Adrenal gland (tissue), 12 donors: ENCODE measurements around the gene TRIP10. TPM values are rescaled to one million over a fixed set of nuclear protein-coding genes. Genes with fewer than 3 reads are reported as not detected.
A peak's percentile ranks its signal among the peaks of the same experiment; 100 is the strongest.

Experiments
- DNase-seq, 7 donors: peaks; one replicate each; pipeline ENCODE4 v3.0.0-alpha.2; 2019 to 2020
- H3K27ac ChIP-seq, 5 donors: fragments of 200-600 bp; sonication (generic) in 4 of 5; 1 replicate in 3 of 5; 2 replicates in 2 of 5; pipeline versions ENCODE4 v1.5.1 to v1.8.0; 2016 to 2020; ENCODE audit warnings: mild to moderate bottlenecking in 1 of 5
- H3K27me3 ChIP-seq: fragments of 200-600 bp; 2 replicates; pipeline ENCODE4 v1.8.0; 2021
- H3K36me3 ChIP-seq, 2 donors: fragments of 200-600 bp; replicated peaks in 1 of 2; 1 replicate in 1 of 2; 2 replicates in 1 of 2; pipeline versions ENCODE4 v1.5.1 to v1.8.0; 2018 to 2022
- H3K4me1 ChIP-seq, 2 donors: fragments of 200-600 bp; replicated peaks in 1 of 2; 1 replicate in 1 of 2; 2 replicates in 1 of 2; pipeline versions ENCODE4 v1.5.1 to v1.8.0; 2018 to 2021
- H3K4me3 ChIP-seq, 4 donors: fragments of 200-600 bp; sonication (generic) in 3 of 4; one replicate each; pipeline ENCODE4 v1.5.1; 2016 to 2018
- H3K9me3 ChIP-seq, 3 donors: fragments of 200-600 bp; sonication (generic) in 1 of 3; replicated peaks in 1 of 3; 1 replicate in 2 of 3; 2 replicates in 1 of 3; pipeline versions ENCODE4 v1.5.1 to v1.8.0; 2016 to 2021
- CTCF ChIP-seq, 6 experiments: fragments of 450-650 bp in 4 of 6; fragments of 200-600 bp in 2 of 6; sonication (generic) in 1 of 6; IDR thresholded peaks; 1 replicate in 5 of 6; 2 replicates in 1 of 6; pipeline versions ENCODE4 v1.5.1 to v1.8.0; 2016 to 2021; ENCODE audit warnings: antibody characterized with exemption in 6 of 6, mild to moderate bottlenecking in 2 of 6, moderate library complexity in 1 of 6
- POLR2A ChIP-seq, 2 donors: fragments of 450-650 bp; IDR thresholded peaks; one replicate each; pipeline ENCODE4 v1.6.1; 2017; ENCODE audit warnings: antibody characterized with exemption in 2 of 2, mild to moderate bottlenecking in 2 of 2, moderate library complexity in 1 of 2
- WGBS, 4 donors: extraction: QIAGEN DNeasy Blood & Tissue Kit in 2 of 4; methylation state at CpG; one replicate each; pipeline versions ENCODE4 v1.1.5 to v1.1.7; 2013 to 2017; 5-methylcytosine and 5-hydroxymethylcytosine counted together
- intact Hi-C, 2 donors: fragments of 100-400 bp; cut with DNase I; formaldehyde crosslinking; loops; one replicate each; pipeline versions ENCODE4 v1.14.1 to v1.15.0; 2022 to 2023
- polyA plus RNA-seq, 3 donors: library from polyadenylated mRNA; stranded (reverse); fragments of 200-250 nt in 2 of 3; fragments of 350-450 nt in 1 of 3; fragmentation: Illumina TruSeq in 1 of 3; extraction: RNeasy Lipid Tissue Mini Kit (QIAGEN cat#74804) in 1 of 3; gene quantifications; one replicate each; pipeline ENCODE4 v1.2.3, GENCODE V29; 2013 to 2014
- total RNA-seq, 9 donors: library from RNA; depleted of rRNA in 4 of 9; stranded (reverse); fragments of >200 nt in 4 of 9; fragments of 120-200 nt in 1 of 9; fragmentation: NEBNext Ultra II Directional in 1 of 9; extraction: Animal tissue kit (Norgen Biotek cat#: 25700) in 1 of 9; gene quantifications; one replicate each; pipeline versions ENCODE4 v1.1.0 to v1.2.4, GENCODE V29; 2013 to 2023
- donor health status: healthy with polysubstance abuse.
- donor health status: Bipolar disorder and iron deficiency.
- donor health status: DM: yes; HTN: yes; CAD: no.
- donor health status: DM: no; HTN: no; CAD: no.
- donor health status: DM: no; HTN: no; CAD: no.
- donor health status: DM: yes; HTN: yes; CAD: no.

The TRIP10 gene
- total and polyA plus RNA-seq, 12 donors = 22.5 to 425 (median 74.8) TPM

- Histone ChIP-seq H3K27ac (peak overlapping the region in 1 of 5 donors; percentile 27), H3K36me3 (peaks cover 0 to 57% of the 10 kb centered on the region in 2 donors), H3K4me1 (peaks cover 10 to 14% of the 10 kb centered on the region in 2 donors), H3K4me3 (no peak overlapping the region), H3K9me3 (no peaks in the 10 kb centered on the region), H3K27me3 (no peaks in the 10 kb centered on the region)
- intact Hi-C loops = loop anchor here in 1 of 2 donors (10.0 kb wide), 1 partner anchor 105 kb away; no protein-coding TSS in a partner anchor
- DNase-seq = peak in 1 of 7 donors; percentile 20
- 80 to 93% (median 81%) methylated on average over 1 to 20 of the region's 20 CpGs for WGBS, 4 donors
- TF ChIP-seq CTCF (IDR thresholded peaks at IDR 0.05) (no peak), POLR2A (IDR thresholded peaks at IDR 0.05) (no peak)
These were observed 10.6 kb downstream of the TRIP10 start for GRCh38 chr19:6750062-6750461.

DNA sequence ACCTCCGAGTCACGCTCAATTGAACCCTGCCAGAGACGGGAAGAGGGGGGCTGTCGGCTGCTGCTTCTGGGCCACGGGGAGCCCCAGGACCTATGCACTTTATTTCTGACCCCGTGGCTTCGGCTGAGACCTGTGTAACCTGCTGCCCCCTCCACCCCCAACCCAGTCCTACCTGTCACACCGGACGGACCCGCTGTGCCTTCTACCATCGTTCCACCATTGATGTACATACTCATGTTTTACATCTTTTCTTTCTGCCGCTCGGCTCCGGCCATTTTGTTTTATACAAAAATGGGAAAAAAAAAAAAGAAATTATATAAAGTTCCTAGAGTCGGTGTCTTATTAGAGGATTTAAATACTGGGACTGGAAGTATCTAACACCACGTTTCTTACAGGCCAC, 11.7 kb downstream of the TRIP10 start:
- Histone ChIP-seq H3K27me3 (no peaks in the 10 kb centered on the region), H3K9me3 (no peaks in the 10 kb centered on the region), H3K4me3 (no peak overlapping the region), H3K36me3 (peaks cover 0 to 55% of the 10 kb centered on the region in 2 donors), H3K4me1 (peaks cover 6 to 9% of the 10 kb centered on the region in 2 donors), H3K27ac (no peak overlapping the region)
- intact Hi-C loops = loop anchor here in 1 of 2 donors (10.0 kb wide), 1 partner anchor 104 kb away; no protein-coding TSS in a partner anchor
- 95 to 96% (median 95%) methylated on average over 16 of the region's 16 CpGs for WGBS, 4 donors
- DNase-seq = no peak
- no peak for TF ChIP-seq POLR2A (IDR thresholded peaks at IDR 0.05)
- no peak for TF ChIP-seq CTCF (IDR thresholded peaks at IDR 0.05)

DNA sequence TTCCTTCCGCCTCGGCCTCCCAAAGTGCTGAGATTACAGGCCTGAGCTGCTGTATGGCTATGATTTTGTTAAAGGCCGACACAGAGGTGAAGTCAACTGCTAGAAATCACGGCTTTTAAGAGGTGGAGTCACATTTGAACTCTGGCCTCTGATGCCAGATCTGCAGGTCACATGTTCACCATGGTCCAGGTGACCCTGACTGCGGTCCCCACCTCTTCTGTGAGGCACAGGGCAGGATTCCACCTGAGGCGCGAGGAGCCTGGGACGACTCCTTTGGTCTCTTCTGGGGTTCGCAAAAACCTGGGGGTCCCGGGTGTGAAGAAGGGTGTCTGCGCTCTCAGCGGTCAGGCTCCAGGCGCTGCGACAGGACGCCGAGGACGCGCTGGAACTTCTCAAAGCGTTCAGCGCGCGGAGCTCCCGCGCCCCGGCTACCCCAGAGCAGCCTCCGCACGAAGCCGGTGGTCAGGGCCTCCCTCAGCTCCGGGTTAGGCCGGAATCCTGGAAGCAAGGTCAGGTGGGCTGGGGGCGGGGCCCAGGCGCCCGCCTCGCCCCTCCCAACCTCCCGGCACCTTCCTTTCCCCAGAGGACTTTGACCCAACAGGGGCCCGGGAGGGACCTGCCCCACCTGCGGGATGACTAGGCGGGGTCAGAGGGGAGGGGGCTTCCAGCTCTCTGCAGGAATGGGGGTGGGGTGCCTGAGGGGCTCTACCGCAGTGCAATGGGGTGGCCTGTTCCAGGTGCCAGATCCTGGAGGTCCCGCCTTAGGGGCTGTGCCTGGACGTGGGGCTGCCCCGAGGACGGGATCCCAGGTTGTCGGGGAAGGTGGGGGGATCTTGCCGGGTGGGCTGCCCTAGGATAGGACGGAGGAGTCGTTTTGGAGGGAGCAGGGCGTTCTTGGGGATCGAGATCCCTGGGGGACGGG, 13.0 kb downstream of the TRIP10 start:
- H3K27ac ChIP-seq = peak overlapping the region in 2 of 5 donors; percentile 14 to 85
- TF ChIP-seq POLR2A (IDR thresholded peaks at IDR 0.05) (no peak), CTCF (IDR thresholded peaks at IDR 0.05) (no peak)
- peak in 4 of 7 donors; percentile 23 to 34 (median 28) for DNase-seq
- no peaks in the 10 kb centered on the region for H3K9me3 ChIP-seq
- peak overlapping the region in 1 of 4 donors; percentile 53 for H3K4me3 ChIP-seq
- H3K27me3 ChIP-seq = no peaks in the 10 kb centered on the region
- intact Hi-C loops = loop anchor here in 1 of 2 donors (10.0 kb wide), 1 partner anchor 102 kb away; no protein-coding TSS in a partner anchor
- H3K36me3 ChIP-seq = peaks cover 0 to 42% of the 10 kb centered on the region in 2 donors
- peaks cover 6 to 9% of the 10 kb centered on the region in 2 donors for H3K4me1 ChIP-seq
- 57 to 89% (median 60%) methylated on average over 4 to 50 of the region's 50 CpGs for WGBS, 4 donors
